T-cell (primary cell): ENCODE data around the gene PLEKHH2. TPM values are rescaled to one million over a fixed set of nuclear protein-coding genes. Genes with fewer than 3 reads are reported as not detected.

Experiments used
- ATAC-seq, 4 experiments: fragments of 200-7000 bp in 3 of 4; fragments of 150-1000 bp in 1 of 4; cut with Tn5 transposase; replicated peaks in 1 of 4; 1 replicate in 3 of 4; 2 replicates in 1 of 4; pipeline ENCODE4 v1.10.0; 2021; ENCODE audit warnings: moderate library complexity in 3 of 4, mild to moderate bottlenecking in 2 of 4, moderate number of reproducible peaks in 1 of 4
- CTCF ChIA-PET, 2 donors: fragments of 300-600 bp; sonication (Branson Sonifier 250); formaldehyde crosslinking; loops; one replicate each; lab custom pipeline; 2022; ENCODE audit warnings: antibody characterized with exemption in 2 of 2; lab: Charles Lee
- POLR2A ChIA-PET, 2 donors: fragments of 300-600 bp; sonication (Branson Sonifier 250); formaldehyde crosslinking; loops; one replicate each; lab custom pipeline; 2022; ENCODE audit warnings: antibody characterized with exemption in 2 of 2; lab: Charles Lee
- DNase-seq, 35 experiments: peaks; one replicate each; pipeline versions ENCODE4 v3.0.0 to v3.0.0-alpha.2; 2013 to 2023
- H3K27ac ChIP-seq: one replicate; pipeline ENCODE4 v1.5.1; 2013; ENCODE audit warnings: low read length
- H3K27me3 ChIP-seq, 2 experiments: replicated peaks in 1 of 2; 1 replicate in 1 of 2; 2 replicates in 1 of 2; pipeline versions ENCODE4 v1.6.1 to v1.7.0; 2013; ENCODE audit warnings: low read length in 1 of 2, mixed read lengths in 1 of 2; ENCODE audit not compliant: control insufficient read depth in 2 of 2, insufficient read depth in 2 of 2; ENCODE audit errors: extremely low read depth in 1 of 2
- H3K36me3 ChIP-seq, 2 donors: 1 replicate in 1 of 2; 2 replicates in 1 of 2; pipeline versions ENCODE4 v1.6.1 to v1.7.0; 2013; ENCODE audit warnings: low read length in 1 of 2; ENCODE audit not compliant: control insufficient read depth in 2 of 2, insufficient read depth in 1 of 2; ENCODE audit errors: extremely low read depth in 1 of 2
- H3K4me1 ChIP-seq, 2 experiments: 1 replicate in 1 of 2; 2 replicates in 1 of 2; pipeline versions ENCODE4 v1.6.1 to v1.7.0; 2013; ENCODE audit warnings: low read length in 2 of 2, mixed read lengths in 1 of 2; ENCODE audit not compliant: insufficient read depth in 2 of 2, control insufficient read depth in 1 of 2; ENCODE audit errors: extremely low read depth in 1 of 2
- H3K4me3 ChIP-seq, 2 donors: 1 replicate in 1 of 2; 2 replicates in 1 of 2; pipeline versions ENCODE4 v1.5.1 to v1.7.0; 2013; ENCODE audit warnings: mild to moderate bottlenecking in 2 of 2, low read length in 1 of 2, moderate library complexity in 1 of 2; ENCODE audit not compliant: control insufficient read depth in 1 of 2; ENCODE audit errors: extremely low read depth in 1 of 2
- H3K9me3 ChIP-seq: 2 replicates; pipeline ENCODE4 v1.7.0; 2013
- H3K27ac Mint-ChIP-seq, 2 donors: one replicate each; pipeline ENCODE4 v1.8.0; 2020 to 2021; ENCODE audit warnings: mild to moderate bottlenecking in 2 of 2, mixed read lengths in 2 of 2
- H3K27me3 Mint-ChIP-seq, 2 donors: one replicate each; pipeline ENCODE4 v1.8.0; 2021 to 2022; ENCODE audit warnings: mixed read lengths in 2 of 2
- H3K36me3 Mint-ChIP-seq: one replicate; pipeline ENCODE4 v1.8.0; 2021; ENCODE audit warnings: mixed read lengths
- H3K4me1 Mint-ChIP-seq, 3 donors: one replicate each; pipeline ENCODE4 v1.8.0; 2020 to 2022; ENCODE audit warnings: mixed read lengths in 3 of 3, mild to moderate bottlenecking in 1 of 3
- H3K4me3 Mint-ChIP-seq, 3 donors: one replicate each; pipeline ENCODE4 v1.8.0; 2020 to 2022; ENCODE audit warnings: mild to moderate bottlenecking in 3 of 3, mixed read lengths in 3 of 3, moderate library complexity in 3 of 3
- H3K9me3 Mint-ChIP-seq, 3 donors: one replicate each; pipeline ENCODE4 v1.8.0; 2020 to 2022; ENCODE audit warnings: mixed read lengths in 3 of 3
- WGBS: methylation state at CpG from one replicate; pipeline ENCODE4 v1.1.5; 2013; ENCODE audit warnings: missing lambda C conversion rate; ENCODE audit not compliant: insufficient coverage; 5-methylcytosine and 5-hydroxymethylcytosine counted together
- total RNA-seq, 35 experiments: library from RNA in 6 of 35; stranded (reverse) in 6 of 35; fragments of 120-200 nt in 1 of 35; gene quantifications; one replicate each; pipeline versions ENCODE4 v1.2.1 to v1.2.4 and lab custom pipeline; 2013 to 2026

Gene PLEKHH2
- total RNA-seq, 5 donors from 2014 or later (not counting 1 experiment from before 2014, with no cell fraction given) = 0.96 to 3.1 (median 2.2) TPM

DNA sequence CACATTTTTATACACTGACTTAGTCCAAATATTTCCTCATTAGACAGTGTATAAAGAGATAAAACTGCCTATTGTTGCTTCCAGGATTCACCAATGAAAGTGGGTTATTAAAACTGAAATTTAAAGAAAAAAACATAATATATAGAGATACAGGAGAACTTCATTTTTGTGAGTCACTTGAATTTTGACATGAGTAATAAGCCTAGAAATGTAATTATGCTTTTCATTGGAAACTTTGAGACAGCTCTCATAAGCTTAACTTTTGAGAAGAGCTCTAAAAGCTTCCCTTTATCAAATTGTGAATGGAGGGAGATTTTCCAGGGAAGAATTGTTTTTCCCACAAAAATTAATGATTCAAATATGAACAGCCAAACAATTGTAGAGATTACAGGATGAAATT, 150.8 kb downstream of the PLEKHH2 start:
- H3K27ac ChIP-seq = no peak overlapping the region
- Mint-ChIP-seq H3K9me3 (no peaks in the 10 kb centered on the region), H3K4me3 (no peak overlapping the region), H3K27me3 (no peaks in the 10 kb centered on the region), H3K4me1 (no peaks in the 10 kb centered on the region), H3K36me3 (peaks cover 24% of the 10 kb centered on the region), H3K27ac (no peak overlapping the region)
- ChIA-PET CTCF (interaction anchor here in 1 of 2 donors (0.6 kb wide), 1 partner anchor 276 kb away, joined by 3 read pairs; no protein-coding TSS in a partner anchor), POLR2A (no interaction called here)
- DNase-seq = no peak
- H3K36me3 ChIP-seq = peaks cover 0 to 3% of the 10 kb centered on the region in 2 donors
- no peak overlapping the region for H3K4me3 ChIP-seq
- ATAC-seq = no peak
- H3K27me3 ChIP-seq = no peaks in the 10 kb centered on the region
- no peaks in the 10 kb centered on the region for H3K4me1 ChIP-seq
- no peaks in the 10 kb centered on the region for H3K9me3 ChIP-seq

DNA sequence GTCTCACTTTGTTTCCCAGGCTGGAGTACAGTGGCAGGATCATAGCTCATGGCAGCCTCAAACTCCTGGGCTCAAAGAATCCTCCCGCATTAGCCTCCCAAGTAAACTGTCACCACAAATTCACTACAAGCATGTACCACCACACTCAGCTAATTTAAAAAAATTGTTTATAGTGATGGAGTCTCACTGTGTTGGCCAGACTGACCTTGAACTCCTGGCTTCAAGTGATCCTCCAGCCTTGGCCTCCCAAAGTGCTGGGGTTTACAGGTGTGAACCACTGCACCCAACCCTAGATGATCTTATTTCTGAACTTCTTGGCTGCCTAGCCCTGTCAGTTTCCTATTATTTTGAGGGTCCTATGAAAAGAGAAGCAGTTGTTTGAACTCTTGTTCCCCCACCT, 151.6 kb downstream of the PLEKHH2 start:
- ATAC-seq (no peak), DNase-seq (no peak)
- no peaks in the 10 kb centered on the region for H3K9me3 Mint-ChIP-seq
- ChIA-PET CTCF (no interaction called here), POLR2A (no interaction called here)
- peaks cover 0 to 3% of the 10 kb centered on the region in 2 donors for H3K36me3 ChIP-seq
- no CpG with 5 or more reads among the region's 1 CpG for WGBS
- no peaks in the 10 kb centered on the region for H3K27me3 Mint-ChIP-seq
- H3K4me1 Mint-ChIP-seq = no peaks in the 10 kb centered on the region
- no peak overlapping the region for H3K4me3 Mint-ChIP-seq
- no peak overlapping the region for H3K27ac ChIP-seq
- no peak overlapping the region for H3K4me3 ChIP-seq
- no peaks in the 10 kb centered on the region for H3K9me3 ChIP-seq
- H3K4me1 ChIP-seq = no peaks in the 10 kb centered on the region
- peaks cover 24% of the 10 kb centered on the region for H3K36me3 Mint-ChIP-seq
- H3K27ac Mint-ChIP-seq = no peak overlapping the region
- no peaks in the 10 kb centered on the region for H3K27me3 ChIP-seq

DNA sequence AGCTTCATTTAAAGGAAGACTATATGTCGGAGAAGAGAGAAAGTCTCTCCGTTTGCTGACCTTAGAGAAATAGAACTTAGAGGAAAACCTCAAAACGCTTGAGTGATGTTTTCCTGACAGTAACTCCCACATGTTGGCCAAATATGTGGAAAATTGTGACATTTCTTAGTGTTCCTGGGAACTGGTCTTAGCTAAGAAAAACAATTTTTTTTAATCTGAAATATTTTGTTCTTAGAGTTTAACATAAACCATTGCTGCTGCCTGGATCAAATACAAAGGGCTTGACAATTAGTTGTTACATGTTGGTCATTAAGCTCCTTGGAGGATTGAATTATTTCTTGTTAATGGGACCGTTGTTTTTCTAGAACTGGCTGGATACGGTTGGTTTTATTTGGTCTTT, 153.1 kb downstream of the PLEKHH2 start:
- POLR2A ChIA-PET = interaction anchor here in 1 of 2 donors (0.6 kb wide), 1 partner anchor 1593 kb away, joined by 4 read pairs; no protein-coding TSS in a partner anchor
- CTCF ChIA-PET = no interaction called here
- no peaks in the 10 kb centered on the region for H3K4me1 ChIP-seq
- H3K27me3 Mint-ChIP-seq = no peaks in the 10 kb centered on the region
- DNase-seq (no peak), ATAC-seq (no peak)
- no peak overlapping the region for H3K4me3 Mint-ChIP-seq
- H3K4me3 ChIP-seq = no peak overlapping the region
- H3K36me3 ChIP-seq = peaks cover 0 to 3% of the 10 kb centered on the region in 2 donors
- no peaks in the 10 kb centered on the region for H3K9me3 ChIP-seq
- no peak overlapping the region for H3K27ac ChIP-seq
- H3K36me3 Mint-ChIP-seq = peaks cover 33% of the 10 kb centered on the region
- no CpG with 5 or more reads among the region's 5 CpGs for WGBS
- no peaks in the 10 kb centered on the region for H3K9me3 Mint-ChIP-seq
- no peak overlapping the region for H3K27ac Mint-ChIP-seq
- no peaks in the 10 kb centered on the region for H3K27me3 ChIP-seq
- H3K4me1 Mint-ChIP-seq = no peaks in the 10 kb centered on the region

DNA sequence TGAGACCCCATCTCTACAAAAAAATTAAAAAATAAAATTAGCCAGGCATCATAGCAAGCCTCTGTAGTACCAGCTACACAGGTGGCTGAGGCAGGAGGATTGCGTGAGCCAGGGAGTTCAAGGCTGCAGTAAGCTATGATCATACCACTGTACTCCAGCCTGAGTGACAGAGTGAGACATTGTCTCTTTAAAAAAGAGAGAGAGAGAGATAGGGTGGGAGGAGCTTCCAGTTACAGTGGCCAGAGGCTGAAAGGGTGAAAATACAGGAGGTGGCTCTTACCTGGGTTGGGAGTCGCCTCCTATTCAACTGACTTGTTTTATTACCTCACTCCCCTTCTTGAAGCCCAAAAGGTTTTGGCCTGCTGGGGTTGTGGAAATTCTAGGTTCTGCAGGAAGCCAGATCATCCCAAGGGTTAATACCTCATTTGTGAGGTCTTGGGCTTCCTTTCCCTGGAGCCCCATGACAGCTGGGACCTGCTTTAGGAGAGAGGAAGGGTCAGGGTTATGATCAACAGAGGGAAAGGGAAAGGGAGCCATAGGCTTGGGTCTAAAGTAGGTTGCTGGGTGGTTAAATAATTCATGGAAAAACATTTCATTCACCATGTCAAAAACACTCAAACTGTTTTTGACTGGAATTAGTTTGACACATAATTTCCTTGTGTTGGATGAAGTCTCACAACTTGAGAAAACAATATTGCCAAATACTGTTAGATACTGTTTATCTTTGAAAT, 154.1 kb downstream of the PLEKHH2 start:
- H3K4me3 Mint-ChIP-seq = no peak overlapping the region
- Histone ChIP-seq H3K4me1 (no peaks in the 10 kb centered on the region), H3K4me3 (no peak overlapping the region), H3K36me3 (peaks cover 0 to 3% of the 10 kb centered on the region in 2 donors), H3K27ac (no peak overlapping the region), H3K9me3 (no peaks in the 10 kb centered on the region), H3K27me3 (no peaks in the 10 kb centered on the region)
- ChIA-PET CTCF (no interaction called here), POLR2A (no interaction called here)
- H3K36me3 Mint-ChIP-seq = peaks cover 37% of the 10 kb centered on the region
- no peak overlapping the region for H3K27ac Mint-ChIP-seq
- DNase-seq (no peak), ATAC-seq (no peak)
- no peaks in the 10 kb centered on the region for H3K9me3 Mint-ChIP-seq
- no CpG with 5 or more reads among the region's 2 CpGs for WGBS
- no peaks in the 10 kb centered on the region for H3K27me3 Mint-ChIP-seq
- no peaks in the 10 kb centered on the region for H3K4me1 Mint-ChIP-seq

DNA sequence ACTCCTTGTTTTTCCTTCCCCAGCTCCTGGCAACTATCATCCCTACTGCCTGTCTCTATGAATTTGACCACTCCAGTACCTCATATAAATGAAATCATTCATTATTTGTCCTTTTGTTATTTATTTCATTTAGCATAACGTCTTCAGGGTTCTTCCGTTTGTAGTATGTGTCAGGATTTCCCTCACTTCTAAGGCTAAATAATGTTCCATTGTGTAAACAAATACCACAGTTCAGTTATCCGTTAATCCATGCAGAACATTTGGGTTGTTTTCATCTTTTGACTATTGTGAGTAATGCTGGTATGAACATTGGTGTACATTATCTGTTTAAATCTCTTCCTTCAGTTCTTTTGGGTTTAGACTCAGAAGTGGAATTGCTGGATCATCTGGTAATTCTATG, 155.6 kb downstream of the PLEKHH2 start:
- H3K36me3 Mint-ChIP-seq = peaks cover 43% of the 10 kb centered on the region
- H3K9me3 Mint-ChIP-seq = no peaks in the 10 kb centered on the region
- no peak for ATAC-seq
- no peaks in the 10 kb centered on the region for H3K4me1 Mint-ChIP-seq
- H3K27me3 ChIP-seq = no peaks in the 10 kb centered on the region
- H3K36me3 ChIP-seq = peaks cover 0 to 3% of the 10 kb centered on the region in 2 donors
- ChIA-PET CTCF (interaction anchor here in 1 of 2 donors (0.7 kb wide), 1 partner anchor 332 kb away, joined by 3 read pairs; no protein-coding TSS in a partner anchor), POLR2A (interaction anchor here in 1 of 2 donors (0.6 kb wide), 1 partner anchor 1685 kb away, joined by 3 read pairs; no protein-coding TSS in a partner anchor)
- no peak overlapping the region for H3K27ac ChIP-seq
- no peak for DNase-seq
- H3K4me3 Mint-ChIP-seq = no peak overlapping the region
- no peak overlapping the region for H3K27ac Mint-ChIP-seq
- no CpG with 5 or more reads among the region's 3 CpGs for WGBS
- no peaks in the 10 kb centered on the region for H3K9me3 ChIP-seq
- no peak overlapping the region for H3K4me3 ChIP-seq
- no peaks in the 10 kb centered on the region for H3K4me1 ChIP-seq
- H3K27me3 Mint-ChIP-seq = no peaks in the 10 kb centered on the region

DNA sequence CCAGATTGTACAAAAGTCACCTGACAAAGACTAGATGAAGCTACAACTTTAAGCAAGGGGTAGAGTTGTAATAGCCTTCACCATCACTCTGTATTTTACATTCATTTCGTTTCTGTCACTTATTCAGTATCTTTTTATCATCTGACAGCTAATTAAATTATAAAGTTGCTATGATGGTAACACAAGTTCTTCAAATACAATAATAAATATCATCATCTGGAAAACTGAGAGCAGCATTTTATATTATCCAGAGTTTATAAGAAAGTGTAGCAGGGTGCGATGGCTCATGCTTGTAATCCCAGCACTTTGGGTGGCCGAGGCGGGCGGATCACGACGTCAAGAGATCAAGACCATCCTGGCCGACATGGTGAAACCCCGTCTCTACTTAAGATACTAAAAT, 157.9 kb downstream of the PLEKHH2 start:
- no peak overlapping the region for H3K27ac ChIP-seq
- ATAC-seq (no peak), DNase-seq (no peak)
- 100% methylated on average over 1 of the region's 9 CpGs for WGBS
- Mint-ChIP-seq H3K27me3 (no peaks in the 10 kb centered on the region), H3K9me3 (no peaks in the 10 kb centered on the region), H3K4me3 (no peak overlapping the region), H3K4me1 (no peaks in the 10 kb centered on the region), H3K36me3 (peaks cover 37% of the 10 kb centered on the region), H3K27ac (no peak overlapping the region)
- no peaks in the 10 kb centered on the region for H3K9me3 ChIP-seq
- H3K27me3 ChIP-seq = no peaks in the 10 kb centered on the region
- H3K36me3 ChIP-seq = peaks cover 0 to 2% of the 10 kb centered on the region in 2 donors
- H3K4me3 ChIP-seq = no peak overlapping the region
- CTCF ChIA-PET = no interaction called here
- no peaks in the 10 kb centered on the region for H3K4me1 ChIP-seq
- POLR2A ChIA-PET = no interaction called here
